Uterus (tissue), 4 donors: ENCODE data around the gene OTUB1. TPM values are rescaled to one million over a fixed set of nuclear protein-coding genes. Genes with fewer than 3 reads are reported as not detected.
"Not testable (repeated sequence)": the region's sequence is repeated elsewhere in the genome, so short reads cannot be mapped to it uniquely, and the experiment has no call there.

ENCODE experiments used
- DNase-seq, 2 donors: peaks; one replicate each; pipeline ENCODE4 v3.0.0-alpha.2; 2019 to 2020
- H3K27ac ChIP-seq, 2 donors: fragments of 200-600 bp; sonication (generic); 1 replicate in 1 of 2; 2 replicates in 1 of 2; pipeline ENCODE4 v1.5.1; 2016 to 2018
- H3K27me3 ChIP-seq, 2 donors: fragments of 200-600 bp; sonication (generic); one replicate each; pipeline ENCODE4 v1.5.1; 2018 to 2019; ENCODE audit warnings: control low read depth in 1 of 2
- H3K36me3 ChIP-seq, 2 donors: fragments of 200-600 bp; sonication (generic); one replicate each; pipeline ENCODE4 v1.5.1; 2019; ENCODE audit warnings: control low read depth in 1 of 2
- H3K4me1 ChIP-seq, 2 donors: fragments of 200-600 bp; sonication (generic); one replicate each; pipeline ENCODE4 v1.5.1; 2018 to 2019; ENCODE audit warnings: control low read depth in 1 of 2
- H3K4me3 ChIP-seq, 2 donors: fragments of 200-600 bp; sonication (generic); 1 replicate in 1 of 2; 2 replicates in 1 of 2; pipeline ENCODE4 v1.5.1; 2018 to 2019; ENCODE audit warnings: mild to moderate bottlenecking in 1 of 2
- H3K9me3 ChIP-seq, 2 donors: fragments of 200-600 bp; sonication (generic); one replicate each; pipeline ENCODE4 v1.5.1; 2019; ENCODE audit warnings: control low read depth in 1 of 2
- POLR2A ChIP-seq, 2 donors: fragments of 450-650 bp; IDR thresholded peaks; one replicate each; pipeline ENCODE4 v1.6.1; 2016; ENCODE audit warnings: antibody characterized with exemption in 2 of 2, mild to moderate bottlenecking in 1 of 2, moderate library complexity in 1 of 2
- intact Hi-C: fragments of 100-400 bp; cut with DNase I; formaldehyde crosslinking; loops from one replicate; pipeline ENCODE4 v1.15.1; 2023; ENCODE audit warnings: low total_unique reads
- total RNA-seq, 4 donors: library from RNA; depleted of rRNA in 3 of 4; stranded (reverse); fragments of >200 nt in 3 of 4; gene quantifications; one replicate each; pipeline versions ENCODE4 v1.1.0 to v1.2.4, GENCODE V29; 2014 to 2023
- TF ChIP-seq, protein P1 (sequence below), 4 experiments: fragments of 200-600 bp in 2 of 4; fragments of 450-650 bp in 2 of 4; sonication (generic) in 2 of 4; IDR thresholded peaks; one replicate each; pipeline ENCODE4 v1.5.1; 2016 to 2019; ENCODE audit warnings: antibody characterized with exemption in 4 of 4, mild to moderate bottlenecking in 2 of 4, moderate library complexity in 1 of 4
- donor health status: DM: yes; HTN: yes; CAD: no.

The OTUB1 gene
- total RNA-seq, 4 donors from 2014 or later, result 29.5 to 54.6 (median 45.8) TPM

GRCh38 chr11:63951779-63952536, 34.3 kb upstream of the OTUB1 start:
- Histone ChIP-seq H3K9me3 (no peaks in the 10 kb centered on the region), H3K4me1 (no peaks in the 10 kb centered on the region), H3K36me3 (no peaks in the 10 kb centered on the region), H3K27me3 (no peaks in the 10 kb centered on the region), H3K4me3 (no peak overlapping the region), H3K27ac (no peak overlapping the region)
- DNase-seq, result no peak
- intact Hi-C loops, result no loop called here
- TF ChIP-seq POLR2A (IDR thresholded peaks at IDR 0.05), result no peak
- TF ChIP-seq, protein P1, sequence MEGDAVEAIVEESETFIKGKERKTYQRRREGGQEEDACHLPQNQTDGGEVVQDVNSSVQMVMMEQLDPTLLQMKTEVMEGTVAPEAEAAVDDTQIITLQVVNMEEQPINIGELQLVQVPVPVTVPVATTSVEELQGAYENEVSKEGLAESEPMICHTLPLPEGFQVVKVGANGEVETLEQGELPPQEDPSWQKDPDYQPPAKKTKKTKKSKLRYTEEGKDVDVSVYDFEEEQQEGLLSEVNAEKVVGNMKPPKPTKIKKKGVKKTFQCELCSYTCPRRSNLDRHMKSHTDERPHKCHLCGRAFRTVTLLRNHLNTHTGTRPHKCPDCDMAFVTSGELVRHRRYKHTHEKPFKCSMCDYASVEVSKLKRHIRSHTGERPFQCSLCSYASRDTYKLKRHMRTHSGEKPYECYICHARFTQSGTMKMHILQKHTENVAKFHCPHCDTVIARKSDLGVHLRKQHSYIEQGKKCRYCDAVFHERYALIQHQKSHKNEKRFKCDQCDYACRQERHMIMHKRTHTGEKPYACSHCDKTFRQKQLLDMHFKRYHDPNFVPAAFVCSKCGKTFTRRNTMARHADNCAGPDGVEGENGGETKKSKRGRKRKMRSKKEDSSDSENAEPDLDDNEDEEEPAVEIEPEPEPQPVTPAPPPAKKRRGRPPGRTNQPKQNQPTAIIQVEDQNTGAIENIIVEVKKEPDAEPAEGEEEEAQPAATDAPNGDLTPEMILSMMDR (IDR thresholded peaks at IDR 0.05), result no peak

DNA sequence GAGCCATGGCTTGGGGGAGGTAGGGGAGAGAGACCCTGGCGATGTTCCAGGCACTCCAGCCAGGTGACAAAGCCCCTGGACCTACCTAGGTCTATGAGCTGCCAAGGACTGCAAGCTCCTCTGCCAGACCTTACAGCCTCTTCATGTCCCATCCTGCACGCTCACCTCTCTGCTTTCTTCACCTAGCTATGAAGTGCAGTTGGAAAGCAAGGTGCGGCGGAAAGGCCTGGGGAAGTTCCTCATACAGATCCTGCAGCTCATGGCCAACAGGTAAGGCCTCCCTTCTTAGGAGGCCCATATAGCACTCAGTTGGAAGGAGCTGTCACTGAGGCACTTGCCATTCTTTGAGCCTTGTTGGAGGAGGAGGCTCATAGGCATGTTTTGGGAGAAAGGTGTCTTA, 33.7 kb upstream of the OTUB1 start:
- no peak overlapping the region for H3K27ac ChIP-seq
- no peak overlapping the region for H3K4me3 ChIP-seq
- DNase-seq, result no peak
- no peaks in the 10 kb centered on the region for H3K9me3 ChIP-seq
- intact Hi-C loops, result no loop called here
- no peak for TF ChIP-seq POLR2A (IDR thresholded peaks at IDR 0.05)
- TF ChIP-seq, protein P1 (IDR thresholded peaks at IDR 0.05), result no peak
- no peaks in the 10 kb centered on the region for H3K36me3 ChIP-seq
- H3K4me1 ChIP-seq, result no peaks in the 10 kb centered on the region
- H3K27me3 ChIP-seq, result no peaks in the 10 kb centered on the region

- intact Hi-C loops, result no loop called here
- Histone ChIP-seq H3K27me3 (no peaks in the 10 kb centered on the region), H3K27ac (no peak overlapping the region), H3K4me1 (no peaks in the 10 kb centered on the region), H3K9me3 (no peaks in the 10 kb centered on the region), H3K4me3 (no peak overlapping the region), H3K36me3 (no peaks in the 10 kb centered on the region)
- TF ChIP-seq, protein P1 (IDR thresholded peaks at IDR 0.05), result no peak
- TF ChIP-seq POLR2A (IDR thresholded peaks at IDR 0.05), result no peak
- no peak for DNase-seq
Measured at GRCh38 chr11:63958008-63958407, 28.2 kb upstream of the OTUB1 start.

- intact Hi-C loops, result no loop called here
- Histone ChIP-seq H3K27ac (no peak overlapping the region), H3K4me1 (no peaks in the 10 kb centered on the region), H3K4me3 (no peak overlapping the region), H3K27me3 (no peaks in the 10 kb centered on the region), H3K36me3 (no peaks in the 10 kb centered on the region), H3K9me3 (no peaks in the 10 kb centered on the region)
- TF ChIP-seq POLR2A (IDR thresholded peaks at IDR 0.05), result no peak
- TF ChIP-seq, protein P1 (IDR thresholded peaks at IDR 0.05), result no peak
- DNase-seq, result no peak
Measured at GRCh38 chr11:63961608-63962412, 24.4 kb upstream of the OTUB1 start.

GRCh38 chr11:63963895-63964294, 22.3 kb upstream of the OTUB1 start:
- H3K9me3 ChIP-seq, H3K27ac ChIP-seq, intact Hi-C loops, H3K36me3 ChIP-seq, H3K27me3 ChIP-seq, DNase-seq, H3K4me1 ChIP-seq, H3K4me3 ChIP-seq: not testable (repeated sequence)
